ENCODE results near the gene NOD2. TPM values are rescaled to one million over a fixed set of nuclear protein-coding genes. Genes with fewer than 3 reads are reported as not detected.
A peak's percentile ranks its signal among the peaks of the same experiment; 100 is the strongest.

The NOD2 gene
- total RNA-seq, 1 experiment from 2014 or later: 0.11 TPM

DNA sequence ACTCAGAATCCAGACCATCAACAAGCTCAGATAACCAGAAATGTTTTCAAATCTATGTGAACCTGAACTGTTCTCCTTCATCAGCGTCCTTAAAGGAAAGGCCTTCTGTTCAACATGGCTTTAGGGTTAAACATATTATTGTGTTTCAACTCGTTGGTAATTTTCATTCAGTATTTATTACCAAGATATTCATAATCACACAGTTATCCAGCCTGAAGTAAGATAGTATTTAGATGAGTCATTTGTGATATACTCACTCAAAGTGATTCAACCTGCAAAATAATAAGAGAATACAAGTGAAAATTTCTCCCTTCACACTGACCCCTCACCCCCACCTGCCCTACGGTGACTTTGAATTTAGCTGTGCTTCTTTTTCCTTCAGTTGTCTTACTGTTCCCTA, 51.5 kb downstream of the NOD2 start:
- CTCF ChIA-PET: interaction anchor here (0.5 to 5.7 kb wide), 13 partner anchors 17 to 1073 kb away, joined by 3 to 44 read pairs (median 4); no protein-coding TSS in a partner anchor
- DNase-seq (ENCODE audit: low spot score): no peak

DNA sequence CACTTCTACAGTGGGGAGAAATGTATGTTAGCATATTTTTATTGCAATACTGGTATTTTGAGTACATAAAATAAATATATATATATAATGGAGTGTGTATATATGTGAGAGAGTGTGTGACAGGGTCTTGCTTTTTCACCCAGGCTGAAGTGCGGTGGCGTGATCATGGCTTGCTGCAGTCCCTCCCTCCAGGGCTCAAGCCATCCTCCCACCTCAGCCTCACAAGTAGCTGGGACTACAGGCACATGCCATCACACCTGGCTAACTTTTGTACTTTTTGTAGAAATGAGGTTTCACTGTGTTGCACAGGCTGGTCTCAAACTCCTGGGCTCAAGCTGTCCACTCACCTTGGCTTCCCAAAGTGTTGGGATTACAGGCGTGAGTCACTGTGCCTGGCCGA, 52.5 kb downstream of the NOD2 start:
- no peaks in the 10 kb centered on the region for H3K9me3 Mint-ChIP-seq
- H3K36me3 Mint-ChIP-seq: no peaks in the 10 kb centered on the region
- H3K4me1 Mint-ChIP-seq: peaks cover 37% of the 10 kb centered on the region
- H3K27ac Mint-ChIP-seq: no peak overlapping the region
- ATAC-seq (no peak), DNase-seq (ENCODE audit: low spot score) (no peak)
- CTCF ChIA-PET: interaction anchor here (0.9 to 5.7 kb wide), 7 partner anchors 35 to 391 kb away, joined by 3 to 44 read pairs (median 7); no protein-coding TSS in a partner anchor
- H3K4me3 Mint-ChIP-seq: no peak overlapping the region
- H3K27me3 Mint-ChIP-seq (ENCODE audit: low read depth): no peaks in the 10 kb centered on the region
- TF ChIP-seq NR1H2 (CRISPR knock-in tag; IDR thresholded peaks at IDR 0.05): no peak
- TF ChIP-seq, protein P1, sequence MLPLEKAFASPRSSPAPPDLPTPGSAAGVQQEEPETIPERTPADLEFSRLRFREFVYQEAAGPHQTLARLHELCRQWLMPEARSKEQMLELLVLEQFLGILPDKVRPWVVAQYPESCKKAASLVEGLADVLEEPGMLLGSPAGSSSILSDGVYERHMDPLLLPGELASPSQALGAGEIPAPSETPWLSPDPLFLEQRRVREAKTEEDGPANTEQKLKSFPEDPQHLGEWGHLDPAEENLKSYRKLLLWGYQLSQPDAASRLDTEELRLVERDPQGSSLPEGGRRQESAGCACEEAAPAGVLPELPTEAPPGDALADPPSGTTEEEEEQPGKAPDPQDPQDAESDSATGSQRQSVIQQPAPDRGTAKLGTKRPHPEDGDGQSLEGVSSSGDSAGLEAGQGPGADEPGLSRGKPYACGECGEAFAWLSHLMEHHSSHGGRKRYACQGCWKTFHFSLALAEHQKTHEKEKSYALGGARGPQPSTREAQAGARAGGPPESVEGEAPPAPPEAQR (CRISPR knock-in tag; IDR thresholded peaks at IDR 0.05): no peak
- no peak for TF ChIP-seq MYBL2 (CRISPR knock-in tag; IDR thresholded peaks at IDR 0.05)
- TF ChIP-seq, protein P2, sequence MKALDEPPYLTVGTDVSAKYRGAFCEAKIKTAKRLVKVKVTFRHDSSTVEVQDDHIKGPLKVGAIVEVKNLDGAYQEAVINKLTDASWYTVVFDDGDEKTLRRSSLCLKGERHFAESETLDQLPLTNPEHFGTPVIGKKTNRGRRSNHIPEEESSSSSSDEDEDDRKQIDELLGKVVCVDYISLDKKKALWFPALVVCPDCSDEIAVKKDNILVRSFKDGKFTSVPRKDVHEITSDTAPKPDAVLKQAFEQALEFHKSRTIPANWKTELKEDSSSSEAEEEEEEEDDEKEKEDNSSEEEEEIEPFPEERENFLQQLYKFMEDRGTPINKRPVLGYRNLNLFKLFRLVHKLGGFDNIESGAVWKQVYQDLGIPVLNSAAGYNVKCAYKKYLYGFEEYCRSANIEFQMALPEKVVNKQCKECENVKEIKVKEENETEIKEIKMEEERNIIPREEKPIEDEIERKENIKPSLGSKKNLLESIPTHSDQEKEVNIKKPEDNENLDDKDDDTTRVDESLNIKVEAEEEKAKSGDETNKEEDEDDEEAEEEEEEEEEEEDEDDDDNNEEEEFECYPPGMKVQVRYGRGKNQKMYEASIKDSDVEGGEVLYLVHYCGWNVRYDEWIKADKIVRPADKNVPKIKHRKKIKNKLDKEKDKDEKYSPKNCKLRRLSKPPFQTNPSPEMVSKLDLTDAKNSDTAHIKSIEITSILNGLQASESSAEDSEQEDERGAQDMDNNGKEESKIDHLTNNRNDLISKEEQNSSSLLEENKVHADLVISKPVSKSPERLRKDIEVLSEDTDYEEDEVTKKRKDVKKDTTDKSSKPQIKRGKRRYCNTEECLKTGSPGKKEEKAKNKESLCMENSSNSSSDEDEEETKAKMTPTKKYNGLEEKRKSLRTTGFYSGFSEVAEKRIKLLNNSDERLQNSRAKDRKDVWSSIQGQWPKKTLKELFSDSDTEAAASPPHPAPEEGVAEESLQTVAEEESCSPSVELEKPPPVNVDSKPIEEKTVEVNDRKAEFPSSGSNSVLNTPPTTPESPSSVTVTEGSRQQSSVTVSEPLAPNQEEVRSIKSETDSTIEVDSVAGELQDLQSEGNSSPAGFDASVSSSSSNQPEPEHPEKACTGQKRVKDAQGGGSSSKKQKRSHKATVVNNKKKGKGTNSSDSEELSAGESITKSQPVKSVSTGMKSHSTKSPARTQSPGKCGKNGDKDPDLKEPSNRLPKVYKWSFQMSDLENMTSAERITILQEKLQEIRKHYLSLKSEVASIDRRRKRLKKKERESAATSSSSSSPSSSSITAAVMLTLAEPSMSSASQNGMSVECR (CRISPR knock-in tag; IDR thresholded peaks at IDR 0.05; ENCODE audit: borderline replicate concordance): no peak
- TF ChIP-seq OVOL2 (CRISPR knock-in tag; IDR thresholded peaks at IDR 0.05; ENCODE audit: borderline replicate concordance): no peak
- TF ChIP-seq NR3C1 (CRISPR knock-in tag; conservative IDR thresholded peaks at IDR 0.05; ENCODE audit: low read depth): no peak
- POLR2A ChIA-PET: no interaction called here

More for the DNA sequence above, 51.5 kb downstream of the NOD2 start:
- Mint-ChIP-seq H3K9me3 (no peaks in the 10 kb centered on the region), H3K27ac (peak overlapping the region; percentile 2; the same call in 1 of the 2 replicates), H3K27me3 (ENCODE audit: low read depth) (no peaks in the 10 kb centered on the region; the same call in 1 of the 2 replicates), H3K4me3 (no peak overlapping the region), H3K36me3 (no peaks in the 10 kb centered on the region), H3K4me1 (peaks cover 37% of the 10 kb centered on the region)
- ATAC-seq: no peak
- POLR2A ChIA-PET: no interaction called here
- TF ChIP-seq TP53 (CRISPR knock-in tag; IDR thresholded peaks at IDR 0.05): no peak

DNA sequence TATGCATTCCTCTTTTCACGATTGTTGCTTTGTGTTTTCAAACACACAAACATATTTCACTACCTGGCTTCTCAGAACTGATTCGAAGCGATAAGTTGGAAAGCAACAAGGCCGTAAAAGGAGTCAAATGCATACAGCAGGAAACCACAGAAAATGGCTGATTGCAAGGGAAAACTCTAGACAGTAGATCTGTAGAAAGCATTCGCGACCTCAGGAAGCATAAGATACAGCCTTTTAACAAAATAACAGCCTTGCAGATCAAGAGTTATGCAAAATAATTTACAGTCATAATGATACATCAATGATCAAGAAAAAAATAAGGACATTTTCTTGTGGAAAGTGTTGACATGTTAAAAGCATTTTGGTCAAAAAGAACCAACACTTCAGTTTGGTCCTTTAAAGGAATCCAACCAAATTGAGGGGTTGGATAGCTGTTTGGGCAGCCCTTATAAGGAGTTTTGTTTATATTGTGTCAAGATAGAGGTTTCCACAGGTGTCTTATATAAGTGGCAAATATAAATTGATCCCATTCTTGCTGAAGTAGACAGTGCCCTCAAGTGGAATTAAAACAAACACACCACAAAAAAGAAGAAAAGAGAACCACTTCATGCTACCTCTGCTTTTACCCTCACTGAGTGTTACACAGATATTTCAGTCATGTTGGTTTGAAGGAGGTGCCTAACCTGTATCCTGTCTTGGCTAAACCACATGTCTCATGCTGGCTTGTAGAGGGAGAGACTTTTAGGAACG, 54.0 kb downstream of the NOD2 start:
- Mint-ChIP-seq H3K4me3 (no peak overlapping the region), H3K4me1 (peaks cover 32% of the 10 kb centered on the region), H3K27ac (peak overlapping the region; percentile 62), H3K27me3 (ENCODE audit: low read depth) (no peaks in the 10 kb centered on the region), H3K9me3 (no peaks in the 10 kb centered on the region), H3K36me3 (no peaks in the 10 kb centered on the region)
- ChIA-PET POLR2A (no interaction called here), CTCF (interaction anchor here (0.5 to 5.7 kb wide), 7 partner anchors 28 to 154 kb away, joined by 3 to 44 read pairs (median 5); no protein-coding TSS in a partner anchor)
- DNase-seq (ENCODE audit: low spot score) (no peak), ATAC-seq (peak; percentile 34; the same call in 1 of the 2 replicates)
- TF ChIP-seq FOXP1 (CRISPR knock-in tag; IDR thresholded peaks at IDR 0.05; ENCODE audit: borderline replicate concordance): no peak
- TF ChIP-seq, protein P3, sequence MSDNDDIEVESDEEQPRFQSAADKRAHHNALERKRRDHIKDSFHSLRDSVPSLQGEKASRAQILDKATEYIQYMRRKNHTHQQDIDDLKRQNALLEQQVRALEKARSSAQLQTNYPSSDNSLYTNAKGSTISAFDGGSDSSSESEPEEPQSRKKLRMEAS (CRISPR knock-in tag; IDR thresholded peaks at IDR 0.05): no peak
- no peak for TF ChIP-seq CREB1 (CRISPR knock-in tag; IDR thresholded peaks at IDR 0.05)
- TF ChIP-seq JAZF1 (CRISPR knock-in tag; IDR thresholded peaks at IDR 0.05): no peak
- TF ChIP-seq, protein P4, sequence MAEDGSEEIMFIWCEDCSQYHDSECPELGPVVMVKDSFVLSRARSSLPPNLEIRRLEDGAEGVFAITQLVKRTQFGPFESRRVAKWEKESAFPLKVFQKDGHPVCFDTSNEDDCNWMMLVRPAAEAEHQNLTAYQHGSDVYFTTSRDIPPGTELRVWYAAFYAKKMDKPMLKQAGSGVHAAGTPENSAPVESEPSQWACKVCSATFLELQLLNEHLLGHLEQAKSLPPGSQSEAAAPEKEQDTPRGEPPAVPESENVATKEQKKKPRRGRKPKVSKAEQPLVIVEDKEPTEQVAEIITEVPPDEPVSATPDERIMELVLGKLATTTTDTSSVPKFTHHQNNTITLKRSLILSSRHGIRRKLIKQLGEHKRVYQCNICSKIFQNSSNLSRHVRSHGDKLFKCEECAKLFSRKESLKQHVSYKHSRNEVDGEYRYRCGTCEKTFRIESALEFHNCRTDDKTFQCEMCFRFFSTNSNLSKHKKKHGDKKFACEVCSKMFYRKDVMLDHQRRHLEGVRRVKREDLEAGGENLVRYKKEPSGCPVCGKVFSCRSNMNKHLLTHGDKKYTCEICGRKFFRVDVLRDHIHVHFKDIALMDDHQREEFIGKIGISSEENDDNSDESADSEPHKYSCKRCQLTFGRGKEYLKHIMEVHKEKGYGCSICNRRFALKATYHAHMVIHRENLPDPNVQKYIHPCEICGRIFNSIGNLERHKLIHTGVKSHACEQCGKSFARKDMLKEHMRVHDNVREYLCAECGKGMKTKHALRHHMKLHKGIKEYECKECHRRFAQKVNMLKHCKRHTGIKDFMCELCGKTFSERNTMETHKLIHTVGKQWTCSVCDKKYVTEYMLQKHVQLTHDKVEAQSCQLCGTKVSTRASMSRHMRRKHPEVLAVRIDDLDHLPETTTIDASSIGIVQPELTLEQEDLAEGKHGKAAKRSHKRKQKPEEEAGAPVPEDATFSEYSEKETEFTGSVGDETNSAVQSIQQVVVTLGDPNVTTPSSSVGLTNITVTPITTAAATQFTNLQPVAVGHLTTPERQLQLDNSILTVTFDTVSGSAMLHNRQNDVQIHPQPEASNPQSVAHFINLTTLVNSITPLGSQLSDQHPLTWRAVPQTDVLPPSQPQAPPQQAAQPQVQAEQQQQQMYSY (CRISPR knock-in tag; IDR thresholded peaks at IDR 0.05): no peak
- no peak for TF ChIP-seq TP53 (CRISPR knock-in tag; IDR thresholded peaks at IDR 0.05)
- TF ChIP-seq, protein P5, sequence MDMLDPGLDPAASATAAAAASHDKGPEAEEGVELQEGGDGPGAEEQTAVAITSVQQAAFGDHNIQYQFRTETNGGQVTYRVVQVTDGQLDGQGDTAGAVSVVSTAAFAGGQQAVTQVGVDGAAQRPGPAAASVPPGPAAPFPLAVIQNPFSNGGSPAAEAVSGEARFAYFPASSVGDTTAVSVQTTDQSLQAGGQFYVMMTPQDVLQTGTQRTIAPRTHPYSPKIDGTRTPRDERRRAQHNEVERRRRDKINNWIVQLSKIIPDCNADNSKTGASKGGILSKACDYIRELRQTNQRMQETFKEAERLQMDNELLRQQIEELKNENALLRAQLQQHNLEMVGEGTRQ (CRISPR knock-in tag; IDR thresholded peaks at IDR 0.05): no peak
- TF ChIP-seq, protein P6, sequence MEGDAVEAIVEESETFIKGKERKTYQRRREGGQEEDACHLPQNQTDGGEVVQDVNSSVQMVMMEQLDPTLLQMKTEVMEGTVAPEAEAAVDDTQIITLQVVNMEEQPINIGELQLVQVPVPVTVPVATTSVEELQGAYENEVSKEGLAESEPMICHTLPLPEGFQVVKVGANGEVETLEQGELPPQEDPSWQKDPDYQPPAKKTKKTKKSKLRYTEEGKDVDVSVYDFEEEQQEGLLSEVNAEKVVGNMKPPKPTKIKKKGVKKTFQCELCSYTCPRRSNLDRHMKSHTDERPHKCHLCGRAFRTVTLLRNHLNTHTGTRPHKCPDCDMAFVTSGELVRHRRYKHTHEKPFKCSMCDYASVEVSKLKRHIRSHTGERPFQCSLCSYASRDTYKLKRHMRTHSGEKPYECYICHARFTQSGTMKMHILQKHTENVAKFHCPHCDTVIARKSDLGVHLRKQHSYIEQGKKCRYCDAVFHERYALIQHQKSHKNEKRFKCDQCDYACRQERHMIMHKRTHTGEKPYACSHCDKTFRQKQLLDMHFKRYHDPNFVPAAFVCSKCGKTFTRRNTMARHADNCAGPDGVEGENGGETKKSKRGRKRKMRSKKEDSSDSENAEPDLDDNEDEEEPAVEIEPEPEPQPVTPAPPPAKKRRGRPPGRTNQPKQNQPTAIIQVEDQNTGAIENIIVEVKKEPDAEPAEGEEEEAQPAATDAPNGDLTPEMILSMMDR (IDR thresholded peaks at IDR 0.05): no peak
- no peak for TF ChIP-seq ZNF121 (CRISPR knock-in tag; IDR thresholded peaks at IDR 0.05)
- TF ChIP-seq ZNF263 (CRISPR knock-in tag; IDR thresholded peaks at IDR 0.05; ENCODE audit: low read depth): no peak
